ENCODE results near the gene CELA3B.
"Not testable (repeated sequence)": the region's sequence is repeated elsewhere in the genome, so short reads cannot be mapped to it uniquely, and the experiment has no call there.

Gene CELA3B

DNA sequence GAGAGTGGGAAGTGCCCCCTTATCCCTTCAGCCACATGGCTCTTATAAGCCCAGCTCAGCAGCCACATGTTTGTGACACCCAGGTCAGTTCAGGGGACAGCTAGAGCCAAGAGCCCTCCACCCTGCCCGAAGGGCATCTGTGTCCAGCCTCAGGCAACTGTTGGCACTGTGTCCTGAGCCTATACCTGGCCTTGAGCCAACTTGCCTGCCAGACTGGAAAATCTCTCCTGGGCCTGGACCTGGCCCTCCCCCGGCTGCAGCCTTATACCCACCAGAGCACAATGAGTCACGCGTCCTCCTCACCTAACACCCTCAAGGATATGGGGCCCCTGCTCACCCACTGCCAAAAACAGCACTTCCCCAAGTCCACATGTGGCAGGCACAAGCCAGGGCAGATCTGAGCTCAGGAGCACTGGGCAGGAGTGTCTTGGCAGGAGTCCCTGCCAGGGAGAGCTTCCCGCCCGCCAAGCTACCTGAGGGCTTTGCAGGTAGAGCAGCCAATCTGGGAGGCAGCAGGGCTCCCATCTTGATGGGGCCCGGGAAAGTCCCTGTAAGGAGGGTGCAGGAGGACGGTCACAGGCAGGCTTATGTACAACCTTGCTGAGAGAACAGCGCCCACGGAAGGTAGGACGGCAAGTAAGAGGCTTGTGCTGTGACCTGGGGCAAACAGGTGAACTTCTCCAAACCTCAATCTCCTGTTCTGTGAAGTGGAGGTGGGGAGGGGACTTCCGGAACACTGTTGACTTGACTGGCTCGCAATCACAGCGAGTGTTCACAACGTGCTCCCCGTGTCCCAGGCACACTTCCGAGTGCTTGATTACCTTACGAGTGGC lies 19.9 kb upstream of the CELA3B start:
- H3K9ac ChIP-seq (ENCODE audit: low read depth, low read length), result no peak overlapping the region
- peaks cover 22% of the 10 kb centered on the region; the same call in 1 of the 2 replicates for H3K4me1 ChIP-seq (ENCODE audit: insufficient read depth, low read length)
- H3K9me3 ChIP-seq (ENCODE audit: control insufficient read depth, insufficient read depth, low read length), result no peaks in the 10 kb centered on the region
- no peaks in the 10 kb centered on the region for H3K36me3 ChIP-seq (ENCODE audit: insufficient read depth, low read length)

DNA sequence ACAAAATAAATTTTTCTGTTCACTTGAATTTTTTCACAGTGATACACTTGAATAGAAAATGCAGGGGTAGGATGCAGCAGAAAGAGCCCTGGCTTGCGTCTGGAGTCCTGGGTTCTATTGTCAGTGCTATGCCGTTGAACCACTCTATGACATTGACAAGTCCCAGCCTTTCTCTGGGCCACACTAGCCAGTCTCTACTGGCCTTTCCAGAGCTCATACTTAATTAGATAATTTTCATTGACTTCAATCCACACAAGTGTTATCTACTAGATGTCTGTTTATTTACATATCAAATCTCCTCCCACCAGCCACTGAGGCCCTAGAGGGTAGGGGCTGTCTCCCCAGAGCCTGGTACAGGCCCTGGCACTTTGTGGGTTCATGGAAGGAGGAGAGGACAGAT lies 15.5 kb upstream of the CELA3B start:
- H3K4me1 ChIP-seq (ENCODE audit: insufficient read depth, low read length), result peaks cover 14% of the 10 kb centered on the region; the same call in 1 of the 2 replicates
- H3K36me3 ChIP-seq (ENCODE audit: insufficient read depth, low read length), result no peaks in the 10 kb centered on the region
- H3K9me3 ChIP-seq (ENCODE audit: control insufficient read depth, insufficient read depth, low read length), result no peaks in the 10 kb centered on the region
- H3K9ac ChIP-seq (ENCODE audit: low read depth, low read length), result no peak overlapping the region

DNA sequence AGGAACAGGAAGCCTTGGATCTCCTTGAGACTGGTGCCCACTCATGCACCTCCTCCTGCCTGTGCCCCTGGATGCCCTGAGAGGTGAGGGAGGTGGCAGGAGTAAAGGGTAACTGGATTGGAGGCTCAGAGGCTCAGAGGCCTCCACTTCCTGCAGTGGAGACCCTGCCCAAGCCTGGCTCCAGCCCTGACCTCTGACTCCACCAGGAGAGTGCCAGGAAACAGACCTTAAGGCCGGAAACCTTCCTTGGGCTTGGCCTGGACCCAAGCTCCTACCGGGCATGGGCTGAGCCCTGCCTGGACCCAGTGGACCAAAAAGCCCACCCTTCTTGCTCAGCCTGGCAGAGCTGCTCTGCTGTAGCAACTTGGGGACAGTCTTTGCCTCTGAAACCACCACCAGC lies 15.0 kb upstream of the CELA3B start:
- Histone ChIP-seq H3K36me3 (ENCODE audit: insufficient read depth, low read length) (no peaks in the 10 kb centered on the region), H3K9ac (ENCODE audit: low read depth, low read length) (no peak overlapping the region), H3K4me1 (ENCODE audit: insufficient read depth, low read length) (peaks cover 10% of the 10 kb centered on the region; the same call in 1 of the 2 replicates), H3K9me3 (ENCODE audit: control insufficient read depth, insufficient read depth, low read length) (no peaks in the 10 kb centered on the region)

GRCh38 chr1:21963477-21964217 lies 13.2 kb upstream of the CELA3B start:
- Histone ChIP-seq H3K36me3 (ENCODE audit: insufficient read depth, low read length) (no peaks in the 10 kb centered on the region), H3K9me3 (ENCODE audit: control insufficient read depth, insufficient read depth, low read length) (no peaks in the 10 kb centered on the region), H3K4me1 (ENCODE audit: insufficient read depth, low read length) (peaks cover 7% of the 10 kb centered on the region; the same call in 1 of the 2 replicates), H3K9ac (ENCODE audit: low read depth, low read length) (no peak overlapping the region)

GRCh38 chr1:21966247-21967000 lies 10.4 kb upstream of the CELA3B start:
- H3K9me3 ChIP-seq (ENCODE audit: control insufficient read depth, insufficient read depth, low read length), result no peaks in the 10 kb centered on the region
- peaks cover 7% of the 10 kb centered on the region; the same call in 1 of the 2 replicates for H3K4me1 ChIP-seq (ENCODE audit: insufficient read depth, low read length)
- no peaks in the 10 kb centered on the region for H3K36me3 ChIP-seq (ENCODE audit: insufficient read depth, low read length)
- no peak overlapping the region for H3K9ac ChIP-seq (ENCODE audit: low read depth, low read length)

GRCh38 chr1:21967216-21967615 lies 9.6 kb upstream of the CELA3B start:
- not testable (repeated sequence) for H3K4me1 ChIP-seq (ENCODE audit: insufficient read depth, low read length); H3K9me3 ChIP-seq (ENCODE audit: control insufficient read depth, insufficient read depth, low read length); H3K9ac ChIP-seq (ENCODE audit: low read depth, low read length); H3K36me3 ChIP-seq (ENCODE audit: insufficient read depth, low read length)

DNA sequence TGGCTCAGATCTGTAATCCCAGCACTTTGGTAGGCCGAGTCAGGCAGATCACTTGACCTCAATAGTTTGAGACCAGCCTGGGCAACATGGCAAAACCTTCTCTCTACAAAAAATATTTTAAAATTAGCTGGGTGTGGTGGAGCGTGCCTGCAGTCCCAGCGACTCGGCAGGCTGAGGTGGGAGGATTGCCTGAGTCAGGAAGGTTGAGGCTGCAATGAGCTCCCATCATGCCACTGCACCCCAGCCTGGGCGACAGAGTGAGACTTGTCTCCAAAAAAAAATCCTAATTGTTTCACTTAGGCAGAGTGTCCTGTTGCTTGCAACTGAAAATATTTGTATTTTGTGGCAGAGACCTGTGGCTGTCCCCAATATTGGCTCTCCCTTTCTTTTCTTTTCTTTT lies 7.8 kb upstream of the CELA3B start:
- H3K4me1 ChIP-seq (ENCODE audit: insufficient read depth, low read length); H3K36me3 ChIP-seq (ENCODE audit: insufficient read depth, low read length); H3K9me3 ChIP-seq (ENCODE audit: control insufficient read depth, insufficient read depth, low read length); H3K9ac ChIP-seq (ENCODE audit: low read depth, low read length): not testable (repeated sequence)

DNA sequence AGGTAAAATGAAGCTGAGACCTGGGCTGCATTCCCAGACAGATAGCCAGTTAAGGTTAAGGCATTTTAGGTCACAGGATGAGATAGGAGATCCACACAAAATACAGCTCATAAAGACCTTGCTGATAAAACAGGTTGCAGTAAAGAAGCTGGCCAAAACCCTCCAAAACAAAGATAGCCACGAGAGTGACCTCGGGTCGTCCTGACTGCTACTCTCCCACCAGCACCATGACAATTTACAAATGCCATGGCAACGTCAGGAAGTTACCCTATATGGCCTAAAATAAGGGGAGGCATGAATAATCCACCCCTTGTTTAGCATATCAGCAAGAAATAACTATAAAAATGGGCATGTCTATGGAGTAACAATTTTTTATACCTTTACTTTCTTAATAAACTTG lies 6.3 kb upstream of the CELA3B start:
- not testable (repeated sequence) for H3K4me1 ChIP-seq (ENCODE audit: insufficient read depth, low read length); H3K9ac ChIP-seq (ENCODE audit: low read depth, low read length); H3K9me3 ChIP-seq (ENCODE audit: control insufficient read depth, insufficient read depth, low read length); H3K36me3 ChIP-seq (ENCODE audit: insufficient read depth, low read length)

DNA sequence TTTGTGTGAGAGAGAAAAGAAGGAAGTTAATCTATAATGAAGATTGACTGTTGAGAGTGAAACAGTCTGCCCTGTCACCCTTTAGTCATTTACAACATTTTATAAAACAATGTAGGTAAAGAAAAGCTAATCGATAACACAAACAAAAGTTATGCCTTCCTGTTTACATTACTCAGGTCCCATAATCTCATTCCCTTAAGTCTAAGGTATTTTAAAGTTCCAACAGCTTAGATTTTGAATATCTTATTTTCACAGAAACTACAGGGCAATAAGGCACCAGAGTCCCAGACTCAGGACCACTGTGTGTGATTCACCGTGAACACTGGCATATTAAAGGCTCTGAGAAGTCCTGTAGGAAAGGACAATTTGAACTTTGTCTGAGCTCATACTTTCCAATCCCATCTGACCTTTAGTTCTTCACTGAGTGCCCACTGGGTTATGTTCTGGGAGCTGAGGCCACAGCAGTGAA lies 3.8 kb upstream of the CELA3B start:
- not testable (repeated sequence) for H3K4me1 ChIP-seq (ENCODE audit: insufficient read depth, low read length)

DNA sequence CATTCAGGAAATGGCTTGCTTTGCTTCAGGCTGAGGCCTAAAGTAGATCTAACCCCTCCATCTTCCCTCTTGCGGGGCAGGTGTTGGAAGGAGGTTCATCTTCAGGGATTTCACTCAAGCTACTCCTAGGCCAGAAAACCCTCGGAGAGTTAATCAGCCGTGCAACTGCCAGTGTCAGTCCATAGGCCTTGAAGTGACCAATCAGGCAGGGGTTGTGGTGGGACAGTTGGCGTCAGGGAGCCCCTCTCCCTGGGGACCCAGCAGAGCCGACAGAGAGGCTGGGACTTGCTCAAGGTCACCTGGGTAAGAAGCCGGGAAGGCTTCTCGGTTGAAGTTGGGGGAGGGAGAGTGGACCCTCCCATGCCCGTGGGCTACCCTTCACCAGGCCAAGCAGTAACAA lies 2.9 kb upstream of the CELA3B start:
- H3K9me3 ChIP-seq (ENCODE audit: control insufficient read depth, insufficient read depth, low read length); H3K9ac ChIP-seq (ENCODE audit: low read depth, low read length); H3K36me3 ChIP-seq (ENCODE audit: insufficient read depth, low read length); H3K4me1 ChIP-seq (ENCODE audit: insufficient read depth, low read length): not testable (repeated sequence)

More for the DNA sequence above, 3.8 kb upstream of the CELA3B start:
- not testable (repeated sequence) for H3K9ac ChIP-seq (ENCODE audit: low read depth, low read length); H3K36me3 ChIP-seq (ENCODE audit: insufficient read depth, low read length); H3K9me3 ChIP-seq (ENCODE audit: control insufficient read depth, insufficient read depth, low read length)

DNA sequence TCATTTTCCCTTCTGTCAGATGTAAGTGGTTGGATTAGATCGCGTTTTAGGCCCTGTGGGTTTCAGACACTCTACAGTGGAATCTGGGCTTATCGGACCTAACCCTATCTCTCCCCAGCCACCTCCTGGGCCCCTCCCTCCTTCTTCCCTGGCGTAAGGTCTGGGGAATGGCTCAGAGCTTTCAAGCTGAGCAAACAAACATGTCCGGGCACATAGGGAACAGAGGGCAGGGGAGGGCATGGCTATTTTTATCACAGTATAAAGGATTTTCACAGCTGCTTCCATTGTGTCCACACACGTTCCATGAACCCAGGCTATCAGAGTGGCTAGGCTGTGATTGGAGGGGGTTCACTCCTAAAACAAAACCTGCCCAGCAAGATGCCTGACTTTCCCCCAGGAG lies 2.1 kb upstream of the CELA3B start:
- H3K9me3 ChIP-seq (ENCODE audit: control insufficient read depth, insufficient read depth, low read length); H3K36me3 ChIP-seq (ENCODE audit: insufficient read depth, low read length); H3K4me1 ChIP-seq (ENCODE audit: insufficient read depth, low read length); H3K9ac ChIP-seq (ENCODE audit: low read depth, low read length): not testable (repeated sequence)

GRCh38 chr1:21975296-21975695 lies 1.5 kb upstream of the CELA3B start:
- H3K4me1 ChIP-seq (ENCODE audit: insufficient read depth, low read length); H3K36me3 ChIP-seq (ENCODE audit: insufficient read depth, low read length); H3K9ac ChIP-seq (ENCODE audit: low read depth, low read length); H3K9me3 ChIP-seq (ENCODE audit: control insufficient read depth, insufficient read depth, low read length): not testable (repeated sequence)

DNA sequence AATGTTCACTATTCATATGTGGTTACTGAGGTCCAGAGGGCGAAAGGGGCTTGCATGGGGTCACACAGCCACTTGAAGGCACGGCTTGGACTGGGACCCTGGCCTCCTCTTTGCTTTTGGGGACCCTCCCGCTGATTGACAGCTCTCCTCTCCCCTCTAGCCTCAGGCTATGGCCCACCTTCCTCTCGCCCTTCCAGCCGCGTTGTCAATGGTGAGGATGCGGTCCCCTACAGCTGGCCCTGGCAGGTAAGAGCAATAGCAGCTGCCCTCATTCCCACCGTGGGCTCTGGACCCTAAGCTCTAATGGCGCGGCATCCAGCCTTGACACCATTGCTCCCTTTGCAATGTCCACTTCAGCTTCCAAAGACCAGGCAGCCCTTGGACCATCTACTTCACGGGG lies 1.4 kb downstream of the CELA3B start:
- H3K9me3 ChIP-seq (ENCODE audit: control insufficient read depth, insufficient read depth, low read length); H3K36me3 ChIP-seq (ENCODE audit: insufficient read depth, low read length); H3K9ac ChIP-seq (ENCODE audit: low read depth, low read length); H3K4me1 ChIP-seq (ENCODE audit: insufficient read depth, low read length): not testable (repeated sequence)

- H3K36me3 ChIP-seq (ENCODE audit: insufficient read depth, low read length); H3K9ac ChIP-seq (ENCODE audit: low read depth, low read length); H3K4me1 ChIP-seq (ENCODE audit: insufficient read depth, low read length); H3K9me3 ChIP-seq (ENCODE audit: control insufficient read depth, insufficient read depth, low read length): not testable (repeated sequence)
Observed at GRCh38 chr1:21980515-21981220, 3.8 kb downstream of the CELA3B start.

Measured in ES-I3 (cell line).